ENCODE results near the gene GFPT1.
"Not testable (repeated sequence)": the region's sequence is repeated elsewhere in the genome, so short reads cannot be mapped to it uniquely, and the experiment has no call there.

GFPT1 gene

GRCh38 chr2:69384618-69385081 is 2.4 kb downstream of the GFPT1 start:
- no peak for DNase-seq

- no peak for DNase-seq
Measured at GRCh38 chr2:69383176-69383812, 3.7 kb downstream of the GFPT1 start.

- no peak for DNase-seq
Measured at GRCh38 chr2:69382547-69382946, 4.5 kb downstream of the GFPT1 start.

- no peak for DNase-seq
Measured at GRCh38 chr2:69381337-69381737, 5.7 kb downstream of the GFPT1 start.

- no peak for DNase-seq
Measured at GRCh38 chr2:69380072-69380917, 6.7 kb downstream of the GFPT1 start.

- DNase-seq = no peak
Measured at GRCh38 chr2:69376403-69376802, 10.6 kb downstream of the GFPT1 start.

GRCh38 chr2:69375494-69376353 is 11.3 kb downstream of the GFPT1 start:
- DNase-seq = peak in 2 of 51 donors; percentile 1 to 21

GRCh38 chr2:69372767-69373166 is 14.3 kb downstream of the GFPT1 start:
- DNase-seq = no peak

GRCh38 chr2:69369802-69370201 is 17.2 kb downstream of the GFPT1 start:
- DNase-seq = no peak

- DNase-seq = no peak
Measured at GRCh38 chr2:69368588-69368987, 18.4 kb downstream of the GFPT1 start.

- DNase-seq = no peak
Measured at GRCh38 chr2:69359371-69359770, 27.7 kb downstream of the GFPT1 start.

- no peak for DNase-seq
Measured at GRCh38 chr2:69358914-69359313, 28.1 kb downstream of the GFPT1 start.

- DNase-seq = no peak
Measured at GRCh38 chr2:69356471-69356870, 30.6 kb downstream of the GFPT1 start.

- not testable (repeated sequence) for DNase-seq
Measured at GRCh38 chr2:69354976-69355375, 32.1 kb downstream of the GFPT1 start.

- DNase-seq = no peak
Measured at GRCh38 chr2:69353360-69353759, 33.7 kb downstream of the GFPT1 start.

- DNase-seq = no peak
Measured at GRCh38 chr2:69348781-69349180, 38.2 kb downstream of the GFPT1 start.

- DNase-seq = no peak
Measured at GRCh38 chr2:69345434-69345833, 41.6 kb downstream of the GFPT1 start.

- no peak for DNase-seq
Measured at GRCh38 chr2:69344305-69344704, 42.7 kb downstream of the GFPT1 start.

- DNase-seq = no peak
Measured at GRCh38 chr2:69340101-69340775, 46.8 kb downstream of the GFPT1 start.

GRCh38 chr2:69335311-69335710 is 51.7 kb downstream of the GFPT1 start:
- DNase-seq = no peak

- no peak for DNase-seq
Measured at GRCh38 chr2:69333352-69333751, 53.7 kb downstream of the GFPT1 start.
